NCI-H1105 treated with DMSO at 0.1 percent for 48 hours (cell line): Measurements from ENCODE around the gene NCBP1.

ENCODE experiments used
- DNase-seq: peaks from one replicate; lab custom pipeline; 2025; lab: John Stamatoyannopoulos, UW

The NCBP1 gene

DNA sequence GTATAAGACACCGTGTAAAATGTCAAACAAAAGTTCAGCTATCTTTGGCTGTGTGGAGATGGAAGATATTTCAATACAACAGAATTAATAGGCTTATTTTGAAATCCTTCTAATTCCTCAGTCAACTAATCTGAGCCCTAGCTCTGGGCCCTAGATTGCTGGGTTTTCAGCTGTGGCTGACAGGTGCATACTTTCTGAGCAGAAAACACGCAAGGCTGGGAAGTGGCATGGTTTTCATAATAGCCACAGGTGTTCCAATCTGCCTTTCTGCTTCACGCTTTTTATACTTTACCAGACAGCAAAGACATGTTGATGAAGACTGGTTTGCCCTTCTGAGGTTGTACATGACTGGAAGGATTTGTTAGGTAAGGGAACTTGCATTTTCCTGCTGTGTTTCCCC lies 84.2 kb downstream of the NCBP1 start:
- no peak for DNase-seq

DNA sequence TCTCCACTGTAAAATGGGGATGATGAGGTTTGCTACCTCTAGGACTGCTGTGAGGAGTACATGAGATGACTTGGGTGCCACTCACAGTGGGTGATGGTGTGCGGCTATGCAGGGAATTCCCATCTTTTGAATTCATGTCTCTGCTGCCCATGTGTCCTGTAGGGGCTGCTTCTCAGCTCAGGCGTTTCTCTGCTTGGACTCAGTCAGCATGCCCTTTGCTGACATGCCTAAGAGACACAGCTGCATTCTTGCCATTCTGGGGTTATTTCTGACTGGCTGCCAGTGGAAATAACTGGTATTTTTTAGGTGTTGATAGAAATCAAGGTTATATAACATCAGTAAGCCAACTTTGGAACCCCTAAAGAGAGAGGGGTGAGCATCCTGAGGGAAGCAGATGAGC lies 87.8 kb downstream of the NCBP1 start:
- no peak for DNase-seq

DNA sequence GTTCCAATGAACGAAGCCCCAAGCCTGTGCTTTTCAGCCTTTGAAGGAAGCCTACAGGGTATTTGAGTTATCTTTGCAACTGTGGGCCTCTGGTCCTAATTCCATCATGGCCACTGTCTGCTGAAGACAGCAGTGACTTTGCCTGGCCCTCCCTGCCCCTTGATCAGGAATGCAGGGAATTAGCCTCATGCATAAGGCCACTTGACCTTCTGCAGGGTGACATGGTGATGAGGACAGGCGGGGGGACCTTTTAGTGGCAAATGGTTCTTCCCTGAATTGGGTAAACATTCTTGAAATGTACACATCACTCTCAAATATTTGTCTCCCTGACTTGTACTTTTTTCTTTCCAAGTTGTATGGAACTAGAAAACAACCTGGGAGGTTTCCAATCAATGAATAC lies 88.7 kb downstream of the NCBP1 start:
- DNase-seq: no peak
